Measurements from ENCODE around the gene SMIM33. TPM values are rescaled to one million over a fixed set of nuclear protein-coding genes. Genes with fewer than 3 reads are reported as not detected.
A peak's percentile ranks its signal among the peaks of the same experiment; 100 is the strongest.

Gene SMIM33
- not detected for total RNA-seq

GRCh38 chr5:139470821-139471300 lies at the start of gene SMIM33:
Gene SMIM33 (plus strand): TSS chr5:139471004. CDS start chr5:139471122, 118 bp downstream.
- peaks cover 0 to 21% of the 10 kb centered on the region in 2 donors for H3K4me1 ChIP-seq
- no peak for TF ChIP-seq POLR2A (IDR thresholded peaks at IDR 0.05)
- TF ChIP-seq, protein P1, sequence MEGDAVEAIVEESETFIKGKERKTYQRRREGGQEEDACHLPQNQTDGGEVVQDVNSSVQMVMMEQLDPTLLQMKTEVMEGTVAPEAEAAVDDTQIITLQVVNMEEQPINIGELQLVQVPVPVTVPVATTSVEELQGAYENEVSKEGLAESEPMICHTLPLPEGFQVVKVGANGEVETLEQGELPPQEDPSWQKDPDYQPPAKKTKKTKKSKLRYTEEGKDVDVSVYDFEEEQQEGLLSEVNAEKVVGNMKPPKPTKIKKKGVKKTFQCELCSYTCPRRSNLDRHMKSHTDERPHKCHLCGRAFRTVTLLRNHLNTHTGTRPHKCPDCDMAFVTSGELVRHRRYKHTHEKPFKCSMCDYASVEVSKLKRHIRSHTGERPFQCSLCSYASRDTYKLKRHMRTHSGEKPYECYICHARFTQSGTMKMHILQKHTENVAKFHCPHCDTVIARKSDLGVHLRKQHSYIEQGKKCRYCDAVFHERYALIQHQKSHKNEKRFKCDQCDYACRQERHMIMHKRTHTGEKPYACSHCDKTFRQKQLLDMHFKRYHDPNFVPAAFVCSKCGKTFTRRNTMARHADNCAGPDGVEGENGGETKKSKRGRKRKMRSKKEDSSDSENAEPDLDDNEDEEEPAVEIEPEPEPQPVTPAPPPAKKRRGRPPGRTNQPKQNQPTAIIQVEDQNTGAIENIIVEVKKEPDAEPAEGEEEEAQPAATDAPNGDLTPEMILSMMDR (IDR thresholded peaks at IDR 0.05): no peak

DNA sequence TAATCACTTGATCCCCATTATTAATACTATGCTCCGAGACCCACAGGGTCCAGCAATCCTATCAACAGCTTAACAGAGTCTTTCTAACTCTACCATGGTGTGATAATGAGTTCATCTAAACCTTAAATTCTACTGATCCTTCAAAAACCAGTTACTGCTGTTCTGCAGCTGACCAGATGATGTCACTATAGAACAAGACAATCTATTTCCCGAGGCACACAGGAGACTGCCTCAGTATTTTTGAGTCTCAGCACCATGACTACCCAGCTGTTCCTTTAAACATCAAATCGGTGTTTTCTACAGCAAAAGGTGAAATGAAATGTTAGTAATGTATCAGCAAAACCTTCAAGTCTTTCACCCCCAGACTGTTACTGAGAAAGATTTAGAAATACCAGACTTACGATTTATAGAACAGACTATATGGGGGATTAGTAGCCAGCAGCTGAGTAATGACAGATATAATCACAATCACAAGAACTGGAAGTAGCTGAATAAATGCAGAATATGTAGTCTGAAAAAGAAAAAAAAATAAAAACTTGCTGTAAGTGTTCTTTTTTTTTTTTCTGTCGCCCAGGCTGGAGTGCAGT lies 48.4 kb upstream of the SMIM33 start:
- 46 to 47% methylated on average over 5 of the region's 5 CpGs for WGBS, 2 donors
- peaks cover 0 to 9% of the 10 kb centered on the region in 2 donors for H3K36me3 ChIP-seq
- no peak overlapping the region for H3K27ac ChIP-seq

More at GRCh38 chr5:139470821-139471300, at the start of gene SMIM33:
- Histone ChIP-seq H3K9me3 (no peaks in the 10 kb centered on the region), H3K4me3 (replicated peaks in 1 of 3) (no peak within 1 kb of the TSS), H3K27ac (no peak within 1 kb of the TSS), H3K27me3 (no peaks in the 10 kb centered on the region), H3K36me3 (no peaks in the 10 kb centered on the region)
- intact Hi-C loops (cut with DNase I): no loop called here
- DNase-seq: no peak
- WGBS, 2 donors: 78 to 83% methylated on average over 8 to 9 of the region's 9 CpGs

DNA sequence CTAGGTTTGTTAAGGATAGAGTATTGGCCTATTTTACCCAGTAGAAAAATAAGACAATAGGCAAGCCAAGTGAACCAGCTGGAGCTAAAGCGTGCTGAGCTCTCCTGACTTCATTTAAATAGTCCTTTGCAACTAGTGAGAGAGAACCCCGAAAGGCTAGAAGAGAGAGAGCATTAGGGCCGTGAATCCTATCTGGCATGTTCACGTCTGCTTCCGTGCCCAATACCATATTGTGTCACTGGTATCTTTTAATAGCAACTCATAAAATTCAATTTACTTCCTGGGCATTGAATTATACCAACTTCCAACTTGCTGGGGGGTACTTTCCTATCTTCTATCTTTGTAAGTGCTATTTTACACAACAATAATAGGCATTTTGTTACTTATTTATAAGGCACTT lies 45.3 kb upstream of the SMIM33 start:
- WGBS, 2 donors: 92 to 96% methylated on average over 5 of the region's 5 CpGs
- Histone ChIP-seq H3K4me1 (no peaks in the 10 kb centered on the region), H3K9me3 (no peaks in the 10 kb centered on the region), H3K27ac (no peak overlapping the region), H3K36me3 (peaks cover 0 to 14% of the 10 kb centered on the region in 2 donors), H3K4me3 (replicated peaks in 1 of 3) (no peak overlapping the region), H3K27me3 (no peaks in the 10 kb centered on the region)
- intact Hi-C loops (cut with DNase I): loop anchor here (10.0 kb wide), 1 partner anchor 339 kb away; no protein-coding TSS in a partner anchor
- no peak for DNase-seq
- TF ChIP-seq, protein P1 (IDR thresholded peaks at IDR 0.05): no peak
- no peak for TF ChIP-seq POLR2A (IDR thresholded peaks at IDR 0.05)

More for the DNA sequence above, 48.4 kb upstream of the SMIM33 start:
- Histone ChIP-seq H3K27me3 (no peaks in the 10 kb centered on the region), H3K9me3 (no peaks in the 10 kb centered on the region), H3K4me1 (peaks cover 10 to 13% of the 10 kb centered on the region in 2 donors), H3K4me3 (replicated peaks in 1 of 3) (no peak overlapping the region)
- TF ChIP-seq, protein P1 (IDR thresholded peaks at IDR 0.05): peak in 5 of 6 experiments; percentile 49 to 92 (median 83)
- no peak for TF ChIP-seq POLR2A (IDR thresholded peaks at IDR 0.05)
- intact Hi-C loops (cut with DNase I): loop anchor here (2.0 to 10.0 kb wide), 2 partner anchors 92 to 342 kb away; no protein-coding TSS in a partner anchor
- peak in 1 of 2 donors; percentile 18 for DNase-seq

GRCh38 chr5:139426203-139426885 lies 44.5 kb upstream of the SMIM33 start:
- H3K27ac ChIP-seq: no peak overlapping the region
- H3K4me1 ChIP-seq: no peaks in the 10 kb centered on the region
- H3K27me3 ChIP-seq: no peaks in the 10 kb centered on the region
- 81 to 82% methylated on average over 8 of the region's 8 CpGs for WGBS, 2 donors
- intact Hi-C loops (cut with DNase I): loop anchor here (10.0 kb wide), 1 partner anchor 338 kb away; no protein-coding TSS in a partner anchor
- H3K36me3 ChIP-seq: peaks cover 0 to 14% of the 10 kb centered on the region in 2 donors
- TF ChIP-seq, protein P1 (IDR thresholded peaks at IDR 0.05): no peak
- no peak for TF ChIP-seq POLR2A (IDR thresholded peaks at IDR 0.05)
- no peak for DNase-seq
- H3K9me3 ChIP-seq: no peaks in the 10 kb centered on the region
- no peak overlapping the region for H3K4me3 ChIP-seq (replicated peaks in 1 of 3)

DNA sequence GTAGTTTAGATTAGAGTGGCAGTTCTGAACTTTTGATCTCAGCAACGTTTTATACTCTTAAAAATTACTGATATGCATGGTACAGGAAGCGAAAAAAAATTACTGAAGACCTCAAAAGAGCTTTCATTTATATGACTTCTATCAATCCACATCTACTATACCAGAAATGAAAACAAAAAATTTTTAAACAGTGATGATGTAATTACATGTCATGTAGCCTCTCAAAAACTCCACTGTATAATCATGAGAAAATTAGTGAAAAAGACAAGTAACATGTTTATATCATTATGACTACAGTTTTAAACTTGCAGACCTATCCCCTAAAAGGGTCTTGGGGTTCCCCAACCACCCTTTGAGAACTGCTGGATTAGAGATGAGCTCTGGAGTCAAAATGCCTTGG lies 40.8 kb upstream of the SMIM33 start:
- 86 to 92% methylated on average over 2 of the region's 2 CpGs for WGBS, 2 donors
- DNase-seq: no peak
- Histone ChIP-seq H3K4me1 (no peaks in the 10 kb centered on the region), H3K36me3 (peaks cover 0 to 11% of the 10 kb centered on the region in 2 donors), H3K27me3 (no peaks in the 10 kb centered on the region), H3K27ac (no peak overlapping the region), H3K9me3 (no peaks in the 10 kb centered on the region), H3K4me3 (replicated peaks in 1 of 3) (no peak overlapping the region)
- intact Hi-C loops (cut with DNase I): no loop called here
- no peak for TF ChIP-seq POLR2A (IDR thresholded peaks at IDR 0.05)
- TF ChIP-seq, protein P1 (IDR thresholded peaks at IDR 0.05): no peak
